ENCODE results near the gene RGMA.
A peak's percentile ranks its signal among the peaks of the same experiment; 100 is the strongest.
"Not testable (repeated sequence)": the region's sequence is repeated elsewhere in the genome, so short reads cannot be mapped to it uniquely, and the experiment has no call there.

The RGMA gene

GRCh38 chr15:93033434-93034045 lies 55.5 kb downstream of the RGMA start:
- Mint-ChIP-seq H3K27me3 (ENCODE audit: low read depth) (no peaks in the 10 kb centered on the region), H3K4me1 (ENCODE audit: low read depth) (peaks cover 12% of the 10 kb centered on the region), H3K4me3 (no peak overlapping the region), H3K9me3 (no peaks in the 10 kb centered on the region), H3K27ac (no peak overlapping the region), H3K36me3 (ENCODE audit: low read depth) (no peaks in the 10 kb centered on the region)
- DNase-seq (ENCODE audit: low spot score), result no peak

DNA sequence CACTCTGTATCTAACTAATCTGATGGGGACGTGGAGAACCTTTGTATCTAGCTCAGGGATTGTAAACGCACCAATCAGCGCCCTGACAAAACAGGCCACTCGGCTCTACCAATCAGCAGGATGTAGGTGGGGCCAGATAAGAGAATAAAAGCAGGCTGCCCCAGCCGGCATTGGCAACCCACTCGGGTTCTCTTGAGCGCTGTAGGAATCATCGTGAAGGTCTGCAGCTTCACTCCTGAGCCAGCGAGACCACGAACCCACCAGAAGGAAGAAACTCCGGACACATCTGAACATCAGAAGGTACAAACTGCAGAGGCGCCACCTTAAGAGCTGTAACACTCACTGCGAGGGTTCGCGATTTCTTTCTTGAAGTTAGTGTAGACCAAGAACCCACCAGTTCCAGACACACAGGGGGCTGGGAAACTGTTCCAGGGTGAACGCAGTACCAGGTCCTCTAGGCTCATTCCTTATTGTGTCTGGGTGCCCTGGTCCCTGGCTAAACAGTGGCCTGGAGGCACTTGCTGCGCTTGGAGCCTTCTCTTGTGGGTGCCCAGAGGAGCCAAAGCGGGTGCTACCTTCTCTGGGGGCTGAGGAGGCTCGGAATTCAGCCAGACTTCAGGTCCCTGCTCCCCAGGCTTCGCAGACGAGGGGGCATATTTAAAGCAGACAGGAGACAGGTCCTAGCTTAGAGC lies 56.4 kb downstream of the RGMA start:
- not testable (repeated sequence) for DNase-seq (ENCODE audit: low spot score); H3K27me3 Mint-ChIP-seq (ENCODE audit: low read depth); H3K36me3 Mint-ChIP-seq (ENCODE audit: low read depth); H3K9me3 Mint-ChIP-seq; H3K4me3 Mint-ChIP-seq; H3K27ac Mint-ChIP-seq
- H3K4me1 Mint-ChIP-seq (ENCODE audit: low read depth), result peaks cover 12% of the 10 kb centered on the region

GRCh38 chr15:93031557-93032384 lies 57.2 kb downstream of the RGMA start:
- H3K27me3 Mint-ChIP-seq (ENCODE audit: low read depth); DNase-seq (ENCODE audit: low spot score); H3K27ac Mint-ChIP-seq; H3K36me3 Mint-ChIP-seq (ENCODE audit: low read depth); H3K9me3 Mint-ChIP-seq; H3K4me3 Mint-ChIP-seq: not testable (repeated sequence)
- H3K4me1 Mint-ChIP-seq (ENCODE audit: low read depth), result peaks cover 12% of the 10 kb centered on the region

DNA sequence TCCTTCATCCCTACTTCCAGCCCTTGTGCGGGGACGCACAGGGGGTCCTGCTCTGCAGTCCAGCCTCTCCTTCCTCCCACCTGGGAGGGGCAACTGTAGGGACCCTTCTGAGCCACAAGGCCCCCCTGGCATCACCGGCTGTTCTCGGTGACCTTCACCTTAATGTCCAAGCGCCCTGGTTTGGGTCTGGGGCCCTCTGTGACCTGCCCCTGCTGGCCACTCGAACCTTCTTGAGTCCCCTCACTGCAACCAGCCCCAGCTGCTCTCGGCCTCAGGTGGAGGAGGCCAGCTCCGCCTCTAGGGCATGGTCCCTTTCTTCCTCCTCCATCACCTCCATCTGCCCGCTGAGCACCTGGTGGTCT lies 57.9 kb downstream of the RGMA start:
- Mint-ChIP-seq H3K9me3 (no peaks in the 10 kb centered on the region), H3K27ac (no peak overlapping the region)

DNA sequence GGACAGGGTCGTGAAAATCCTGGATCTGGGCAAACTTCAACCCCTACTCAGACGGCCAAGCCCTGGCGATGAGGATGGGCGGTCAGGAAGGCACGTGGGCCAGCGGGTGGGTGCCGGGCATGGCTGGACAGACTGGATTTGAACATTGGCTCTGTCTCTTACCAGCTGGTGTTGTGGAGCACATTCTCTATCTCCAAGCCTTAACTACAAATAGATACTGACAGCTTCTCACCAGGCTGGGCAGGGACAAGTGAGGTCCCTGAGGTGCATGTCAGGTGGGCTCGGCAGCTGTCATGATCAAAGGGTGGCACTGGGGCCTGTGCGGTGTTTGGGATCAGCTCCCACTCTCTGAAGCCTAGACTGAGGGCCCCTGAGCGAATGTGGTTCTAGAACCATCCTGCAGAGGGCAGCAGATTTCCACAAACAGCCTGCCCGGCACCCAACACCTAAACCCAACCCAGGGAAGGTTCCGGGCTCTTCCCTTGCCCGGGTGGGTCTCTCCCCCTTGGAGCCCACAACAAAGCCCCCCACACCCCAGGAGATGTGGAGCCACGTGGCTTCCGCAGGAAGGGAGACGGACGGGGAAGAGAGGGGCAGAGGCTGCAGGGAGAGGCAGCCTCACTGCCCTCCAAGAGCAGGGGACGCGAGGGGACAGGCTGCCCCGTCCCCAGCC lies 58.4 kb downstream of the RGMA start:
- H3K27me3 Mint-ChIP-seq (ENCODE audit: low read depth), result no peaks in the 10 kb centered on the region
- no peak overlapping the region for H3K4me3 Mint-ChIP-seq
- peaks cover 11% of the 10 kb centered on the region for H3K4me1 Mint-ChIP-seq (ENCODE audit: low read depth)
- peaks cover 10% of the 10 kb centered on the region for H3K36me3 Mint-ChIP-seq (ENCODE audit: low read depth)
- peak overlapping the region; percentile 43 for H3K27ac Mint-ChIP-seq
- peak; percentile 36 for DNase-seq (ENCODE audit: low spot score)
- H3K9me3 Mint-ChIP-seq, result no peaks in the 10 kb centered on the region

More for the DNA sequence above, 57.9 kb downstream of the RGMA start:
- Mint-ChIP-seq H3K27me3 (ENCODE audit: low read depth) (no peaks in the 10 kb centered on the region), H3K4me3 (no peak overlapping the region), H3K36me3 (ENCODE audit: low read depth) (peaks cover 6% of the 10 kb centered on the region), H3K4me1 (ENCODE audit: low read depth) (peaks cover 12% of the 10 kb centered on the region)
- no peak for DNase-seq (ENCODE audit: low spot score)

DNA sequence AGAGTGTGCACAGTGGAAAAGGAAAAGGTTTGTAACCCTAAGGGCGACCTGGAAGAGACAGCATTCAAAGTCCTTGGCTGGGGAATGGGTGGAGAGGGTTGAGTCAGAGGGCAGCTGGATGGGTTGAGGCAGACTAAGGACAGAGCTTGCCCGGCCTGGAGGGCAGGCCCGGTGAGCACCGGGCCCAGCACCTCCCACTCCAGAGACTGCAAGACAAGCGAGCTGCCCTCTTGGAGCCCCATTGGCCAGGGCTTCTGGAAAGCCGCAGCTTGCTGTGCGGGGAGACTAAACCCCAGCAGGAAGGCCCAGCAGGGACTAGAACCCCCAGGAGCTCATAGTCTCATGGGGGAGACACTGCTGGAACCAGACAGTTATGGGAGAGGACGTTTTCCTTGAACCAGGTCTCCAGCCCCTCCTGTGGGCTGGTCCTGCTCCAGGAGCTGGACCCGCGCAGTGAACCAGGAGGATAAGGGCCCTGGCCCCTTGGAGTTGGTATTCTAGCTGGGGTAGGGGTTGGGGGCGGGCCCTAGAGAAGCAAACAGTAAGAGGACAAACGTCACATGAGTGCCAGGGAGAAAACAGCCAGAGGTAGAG lies 59.1 kb downstream of the RGMA start:
- Mint-ChIP-seq H3K36me3 (ENCODE audit: low read depth) (peaks cover 16% of the 10 kb centered on the region), H3K27ac (peak overlapping the region; percentile 68), H3K9me3 (no peaks in the 10 kb centered on the region), H3K4me3 (no peak overlapping the region), H3K27me3 (ENCODE audit: low read depth) (no peaks in the 10 kb centered on the region), H3K4me1 (ENCODE audit: low read depth) (peaks cover 17% of the 10 kb centered on the region)
- no peak for DNase-seq (ENCODE audit: low spot score)

DNA sequence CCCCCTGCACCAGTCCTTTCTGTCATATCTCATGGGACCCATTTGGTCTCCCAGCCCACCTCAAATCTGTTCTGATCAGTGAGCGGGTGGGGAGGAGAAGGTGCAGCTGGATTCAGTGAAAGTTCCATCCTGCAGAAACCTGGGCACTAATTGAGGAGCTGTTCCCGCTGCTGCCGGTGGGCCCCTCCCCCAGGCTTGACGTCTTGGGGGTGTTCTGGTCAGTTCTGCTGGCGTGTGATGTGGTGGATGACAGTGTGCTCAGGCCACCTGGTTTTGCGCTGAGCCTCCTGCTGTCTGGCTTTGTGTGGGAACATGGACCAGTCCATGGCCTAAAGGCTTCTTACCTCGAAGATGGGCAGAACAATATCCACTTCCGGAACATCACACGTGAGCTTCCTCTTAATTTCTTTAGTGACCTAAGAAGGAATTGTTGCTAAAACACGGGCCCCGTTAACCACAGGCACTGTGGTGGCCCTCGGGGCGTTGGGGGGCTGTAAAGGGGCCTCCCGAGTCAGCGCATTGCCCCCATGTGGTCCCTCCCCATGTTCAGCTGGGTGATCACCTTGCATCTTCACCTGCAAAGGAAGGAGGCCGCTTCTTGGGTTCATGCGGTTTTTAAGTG lies 59.7 kb downstream of the RGMA start:
- H3K4me1 Mint-ChIP-seq (ENCODE audit: low read depth), result peaks cover 20% of the 10 kb centered on the region
- no peaks in the 10 kb centered on the region for H3K9me3 Mint-ChIP-seq
- no peaks in the 10 kb centered on the region for H3K27me3 Mint-ChIP-seq (ENCODE audit: low read depth)
- no peak overlapping the region for H3K4me3 Mint-ChIP-seq
- H3K27ac Mint-ChIP-seq, result peak overlapping the region; percentile 68
- peaks cover 22% of the 10 kb centered on the region for H3K36me3 Mint-ChIP-seq (ENCODE audit: low read depth)
- no peak for DNase-seq (ENCODE audit: low spot score)

- Mint-ChIP-seq H3K9me3 (no peaks in the 10 kb centered on the region), H3K4me1 (ENCODE audit: low read depth) (peaks cover 20% of the 10 kb centered on the region), H3K36me3 (ENCODE audit: low read depth) (peaks cover 26% of the 10 kb centered on the region), H3K27ac (no peak overlapping the region), H3K4me3 (no peak overlapping the region), H3K27me3 (ENCODE audit: low read depth) (no peaks in the 10 kb centered on the region)
- DNase-seq (ENCODE audit: low spot score), result no peak
These were observed 60.3 kb downstream of the RGMA start for GRCh38 chr15:93028632-93029213.

DNA sequence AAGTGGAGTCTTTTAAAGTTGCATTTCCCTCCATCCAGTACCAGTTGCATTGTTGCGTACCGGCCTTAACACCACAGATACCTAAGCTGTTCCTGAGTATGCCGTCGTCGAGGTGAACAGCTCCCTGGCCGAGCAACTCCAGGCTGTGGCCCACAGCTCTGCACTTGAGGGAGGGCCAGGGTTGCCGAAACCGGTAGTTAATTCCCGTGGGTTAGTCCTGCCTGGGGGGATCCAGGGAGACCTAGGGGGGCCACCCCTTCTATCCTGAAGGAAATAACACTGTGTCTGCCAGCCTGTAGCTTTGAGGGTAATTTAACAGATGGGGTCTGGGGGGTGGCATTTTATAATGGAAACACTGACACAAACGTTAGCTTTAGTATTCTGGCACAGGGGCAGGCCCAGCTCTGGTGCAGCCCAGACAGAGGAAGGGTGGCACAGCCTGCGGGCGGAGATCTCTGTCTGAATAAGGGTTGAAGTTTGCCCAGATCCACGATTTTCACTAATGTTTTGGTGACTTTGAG lies 60.8 kb downstream of the RGMA start:
- no peaks in the 10 kb centered on the region for H3K9me3 Mint-ChIP-seq
- H3K4me3 Mint-ChIP-seq, result no peak overlapping the region
- H3K36me3 Mint-ChIP-seq (ENCODE audit: low read depth), result peaks cover 31% of the 10 kb centered on the region
- H3K4me1 Mint-ChIP-seq (ENCODE audit: low read depth), result peaks cover 25% of the 10 kb centered on the region
- H3K27ac Mint-ChIP-seq, result no peak overlapping the region
- DNase-seq (ENCODE audit: low spot score), result no peak
- H3K27me3 Mint-ChIP-seq (ENCODE audit: low read depth), result no peaks in the 10 kb centered on the region

DNA sequence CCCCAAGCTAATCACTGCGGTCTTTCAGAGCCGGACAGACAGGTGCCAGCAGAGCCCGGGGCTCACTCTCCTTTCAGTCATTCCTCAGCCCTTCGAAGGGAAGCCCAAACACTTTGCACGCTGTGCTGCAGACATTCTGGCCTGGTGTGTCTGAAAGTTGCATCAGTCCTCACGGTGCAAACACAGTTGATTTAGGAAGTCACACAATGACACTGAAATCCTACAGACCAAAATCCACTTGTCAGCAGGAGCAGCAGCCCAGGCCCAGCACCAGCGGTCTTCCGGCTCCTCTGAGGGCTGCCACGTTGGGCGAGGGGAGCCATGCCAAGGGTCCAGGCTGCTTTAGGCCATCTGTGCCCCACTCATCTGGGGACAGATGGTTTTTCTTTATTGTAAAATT lies 61.6 kb downstream of the RGMA start:
- H3K4me3 Mint-ChIP-seq, result no peak overlapping the region
- H3K27ac Mint-ChIP-seq, result no peak overlapping the region
- DNase-seq (ENCODE audit: low spot score), result no peak
- no peaks in the 10 kb centered on the region for H3K27me3 Mint-ChIP-seq (ENCODE audit: low read depth)
- H3K4me1 Mint-ChIP-seq (ENCODE audit: low read depth), result peaks cover 32% of the 10 kb centered on the region
- peaks cover 39% of the 10 kb centered on the region for H3K36me3 Mint-ChIP-seq (ENCODE audit: low read depth)
- H3K9me3 Mint-ChIP-seq, result no peaks in the 10 kb centered on the region

DNA sequence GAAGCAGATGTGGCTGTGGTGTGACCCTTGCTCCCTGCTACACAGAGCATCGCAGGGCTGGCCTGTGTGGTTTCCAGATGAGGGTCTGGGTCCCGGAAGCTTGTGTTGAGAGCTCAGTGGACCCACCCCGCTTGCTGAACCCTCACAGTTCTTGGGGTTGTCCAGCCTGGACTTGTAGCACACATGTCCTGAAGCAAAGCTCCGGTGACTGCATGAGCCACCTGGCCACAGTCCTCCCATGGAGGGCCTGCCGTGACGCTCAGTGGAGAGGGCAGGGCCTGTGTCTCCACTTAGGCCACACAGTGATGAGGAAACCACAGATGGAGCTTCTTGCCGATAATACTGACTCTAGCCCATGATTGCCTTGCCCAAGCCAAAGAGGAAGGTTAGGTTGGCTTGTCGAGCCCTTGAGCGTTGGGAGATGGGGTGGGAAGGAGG lies 62.6 kb downstream of the RGMA start:
- Mint-ChIP-seq H3K9me3 (no peaks in the 10 kb centered on the region), H3K4me3 (no peak overlapping the region), H3K27ac (peak overlapping the region; percentile 58), H3K27me3 (ENCODE audit: low read depth) (no peaks in the 10 kb centered on the region), H3K4me1 (ENCODE audit: low read depth) (peaks cover 39% of the 10 kb centered on the region), H3K36me3 (ENCODE audit: low read depth) (peaks cover 48% of the 10 kb centered on the region)
- DNase-seq (ENCODE audit: low spot score), result no peak

- Mint-ChIP-seq H3K4me1 (ENCODE audit: low read depth) (peaks cover 44% of the 10 kb centered on the region), H3K27me3 (ENCODE audit: low read depth) (no peaks in the 10 kb centered on the region), H3K36me3 (ENCODE audit: low read depth) (peaks cover 54% of the 10 kb centered on the region), H3K9me3 (no peaks in the 10 kb centered on the region), H3K4me3 (peak overlapping the region; percentile 27), H3K27ac (peak overlapping the region; percentile 45)
- no peak for DNase-seq (ENCODE audit: low spot score)
These were observed 63.4 kb downstream of the RGMA start for GRCh38 chr15:93025625-93025982.

Measured in T-helper 2 cell treated with Interferon-gamma antibody and Interleukin-4, amounts not matched to agents 5 μg/mL and 100 μg/mL, for 36 hours (primary cell).